ENCODE measurements around the gene CBLN1. TPM values are rescaled to one million over a fixed set of nuclear protein-coding genes. Genes with fewer than 3 reads are reported as not detected.

Gene CBLN1
- total RNA-seq, 4 donors from 2014 or later = 0.32 TPM; not detected in 3

DNA sequence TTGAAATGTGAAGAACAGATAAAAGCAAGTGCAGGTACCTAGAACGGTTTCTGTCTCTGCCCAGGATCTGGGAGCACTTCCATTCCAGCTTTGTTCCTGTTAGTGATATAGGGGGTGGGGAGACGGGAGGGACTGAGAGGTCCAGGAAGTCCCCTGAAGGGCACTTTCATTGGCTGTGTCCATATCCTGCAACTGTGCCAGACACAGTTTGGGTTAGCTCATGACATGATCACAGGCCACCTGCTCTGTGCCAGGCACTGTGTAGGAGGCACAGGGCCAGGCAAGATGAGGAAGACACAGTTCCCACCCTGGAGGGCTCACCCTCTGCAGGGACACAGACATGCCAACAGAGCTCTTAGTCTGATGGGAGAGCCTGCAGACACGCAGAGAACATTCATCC, 7.9 kb downstream of the CBLN1 start:
- Histone ChIP-seq H3K9me3 (no peaks in the 10 kb centered on the region), H3K36me3 (no peaks in the 10 kb centered on the region), H3K4me3 (no peak overlapping the region), H3K27me3 (peaks cover 72% of the 10 kb centered on the region), H3K27ac (no peak overlapping the region), H3K4me1 (peaks cover 0 to 10% (median 0%) of the 10 kb centered on the region in 4 donors)
- in situ Hi-C loops (cut with MboI; ENCODE audit: low pct_ligation_motif_present in 1 of 4, low pct_unique_long_range_greater_than_20kb in 1 of 4, low sequenced_read_pairs in 3 of 4) (no loop called here), intact Hi-C loops (cut with DNase I; ENCODE audit: low total_unique reads) (no loop called here)
- DNase-seq = no peak
- TF ChIP-seq POLR2A (IDR thresholded peaks at IDR 0.05) (no peak), POLR2AphosphoS5 (IDR thresholded peaks at IDR 0.05) (no peak), EP300 (IDR thresholded peaks at IDR 0.05; ENCODE audit: low read depth) (no peak)
- TF ChIP-seq, protein P1, sequence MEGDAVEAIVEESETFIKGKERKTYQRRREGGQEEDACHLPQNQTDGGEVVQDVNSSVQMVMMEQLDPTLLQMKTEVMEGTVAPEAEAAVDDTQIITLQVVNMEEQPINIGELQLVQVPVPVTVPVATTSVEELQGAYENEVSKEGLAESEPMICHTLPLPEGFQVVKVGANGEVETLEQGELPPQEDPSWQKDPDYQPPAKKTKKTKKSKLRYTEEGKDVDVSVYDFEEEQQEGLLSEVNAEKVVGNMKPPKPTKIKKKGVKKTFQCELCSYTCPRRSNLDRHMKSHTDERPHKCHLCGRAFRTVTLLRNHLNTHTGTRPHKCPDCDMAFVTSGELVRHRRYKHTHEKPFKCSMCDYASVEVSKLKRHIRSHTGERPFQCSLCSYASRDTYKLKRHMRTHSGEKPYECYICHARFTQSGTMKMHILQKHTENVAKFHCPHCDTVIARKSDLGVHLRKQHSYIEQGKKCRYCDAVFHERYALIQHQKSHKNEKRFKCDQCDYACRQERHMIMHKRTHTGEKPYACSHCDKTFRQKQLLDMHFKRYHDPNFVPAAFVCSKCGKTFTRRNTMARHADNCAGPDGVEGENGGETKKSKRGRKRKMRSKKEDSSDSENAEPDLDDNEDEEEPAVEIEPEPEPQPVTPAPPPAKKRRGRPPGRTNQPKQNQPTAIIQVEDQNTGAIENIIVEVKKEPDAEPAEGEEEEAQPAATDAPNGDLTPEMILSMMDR (IDR thresholded peaks at IDR 0.05) = no peak
- WGBS, 2 donors (ENCODE audit: low coverage in 1 of 2) = 30% methylated on average over 3 of the region's 3 CpGs; no CpG with 5 or more reads in 1 of the 2 donors

DNA sequence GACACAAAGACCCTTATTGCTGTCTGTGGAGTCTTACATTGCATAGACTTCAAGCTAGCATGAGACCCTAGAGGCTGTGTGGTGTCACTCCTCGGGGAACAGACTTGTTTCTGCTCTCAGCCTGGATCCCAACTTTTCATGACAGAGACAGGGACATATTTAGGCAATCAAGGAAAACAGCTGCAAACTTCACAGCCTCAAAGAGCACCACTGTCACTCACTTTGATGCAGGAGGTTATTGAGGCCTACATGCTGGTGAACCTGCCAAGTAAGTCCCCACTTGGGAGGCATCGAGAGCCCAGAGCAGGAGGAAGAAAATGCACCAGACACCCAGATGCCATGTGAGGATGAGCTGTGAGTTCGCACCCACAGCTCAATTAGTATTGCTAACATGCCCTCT, 10.3 kb downstream of the CBLN1 start:
- Histone ChIP-seq H3K27me3 (peaks cover 47% of the 10 kb centered on the region), H3K4me1 (no peaks in the 10 kb centered on the region), H3K27ac (no peak overlapping the region), H3K4me3 (no peak overlapping the region), H3K9me3 (no peaks in the 10 kb centered on the region), H3K36me3 (no peaks in the 10 kb centered on the region)
- no peak for TF ChIP-seq POLR2AphosphoS5 (IDR thresholded peaks at IDR 0.05)
- TF ChIP-seq POLR2A (IDR thresholded peaks at IDR 0.05) = no peak
- no peak for TF ChIP-seq EP300 (IDR thresholded peaks at IDR 0.05; ENCODE audit: low read depth)
- TF ChIP-seq, protein P1 (IDR thresholded peaks at IDR 0.05) = no peak
- 47 to 71% methylated on average over 1 to 3 of the region's 3 CpGs for WGBS, 2 donors (ENCODE audit: low coverage in 1 of 2)
- in situ Hi-C loops (cut with MboI; ENCODE audit: low pct_ligation_motif_present in 1 of 4, low pct_unique_long_range_greater_than_20kb in 1 of 4, low sequenced_read_pairs in 3 of 4) (no loop called here), intact Hi-C loops (cut with DNase I; ENCODE audit: low total_unique reads) (no loop called here)
- no peak for DNase-seq

DNA sequence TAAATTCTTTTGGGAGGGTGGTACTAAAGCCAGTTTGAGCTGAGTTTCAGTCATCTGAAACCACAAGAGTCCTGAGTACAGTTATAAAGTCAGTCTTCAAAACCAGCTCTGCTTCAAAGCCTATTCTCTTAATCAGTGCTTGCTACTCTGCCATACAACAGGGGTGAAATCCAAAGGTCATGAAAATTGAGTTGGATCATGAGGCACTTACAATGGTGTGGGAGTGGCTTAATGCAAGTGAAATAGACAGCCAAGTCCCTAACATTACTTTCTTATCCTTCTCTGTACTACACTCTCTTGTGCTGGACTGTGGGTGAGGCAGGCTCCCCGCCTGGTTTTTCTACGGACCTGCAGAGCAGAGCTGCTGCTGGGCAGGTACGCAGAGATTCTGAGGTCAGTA, 12.4 kb downstream of the CBLN1 start:
- WGBS, 2 donors (ENCODE audit: low coverage in 1 of 2) = 20 to 69% methylated on average over 2 to 3 of the region's 3 CpGs

DNA sequence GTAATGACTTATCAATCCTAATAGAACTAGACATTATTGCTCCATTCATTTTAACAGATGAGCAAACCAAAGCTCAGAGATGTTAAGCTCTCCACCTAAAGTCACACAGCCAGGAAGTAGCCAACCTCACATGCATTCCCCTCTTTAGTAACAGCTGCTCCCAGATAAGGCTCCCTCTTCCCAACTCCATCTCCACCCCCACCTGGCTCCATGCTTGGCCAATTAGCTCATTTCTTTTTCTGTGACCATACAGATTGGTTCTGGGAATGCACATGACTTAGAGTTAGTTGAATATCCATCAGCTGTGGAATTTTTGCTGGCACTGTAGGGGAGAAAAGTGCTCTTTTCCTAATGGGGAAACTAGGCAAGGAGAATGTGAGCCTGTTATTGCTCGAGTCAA, 13.0 kb downstream of the CBLN1 start:
- TF ChIP-seq POLR2AphosphoS5 (IDR thresholded peaks at IDR 0.05) (no peak), EP300 (IDR thresholded peaks at IDR 0.05; ENCODE audit: low read depth) (no peak), POLR2A (IDR thresholded peaks at IDR 0.05) (no peak)
- TF ChIP-seq, protein P1 (IDR thresholded peaks at IDR 0.05) = no peak
- H3K9me3 ChIP-seq = no peaks in the 10 kb centered on the region
- no peak overlapping the region for H3K4me3 ChIP-seq
- in situ Hi-C loops (cut with MboI; ENCODE audit: low pct_ligation_motif_present in 1 of 4, low pct_unique_long_range_greater_than_20kb in 1 of 4, low sequenced_read_pairs in 3 of 4) = no loop called here
- peaks cover 21% of the 10 kb centered on the region for H3K27me3 ChIP-seq
- intact Hi-C loops (cut with DNase I; ENCODE audit: low total_unique reads) = no loop called here
- H3K27ac ChIP-seq = no peak overlapping the region
- no peaks in the 10 kb centered on the region for H3K36me3 ChIP-seq
- H3K4me1 ChIP-seq = no peaks in the 10 kb centered on the region
- DNase-seq = no peak
- WGBS, 2 donors (ENCODE audit: low coverage in 1 of 2) = 77% methylated on average over 1 of the region's 1 CpG; no CpG with 5 or more reads in 1 of the 2 donors

More for the DNA sequence above, 12.4 kb downstream of the CBLN1 start:
- H3K9me3 ChIP-seq = no peaks in the 10 kb centered on the region
- H3K4me3 ChIP-seq = no peak overlapping the region
- DNase-seq = no peak
- H3K27me3 ChIP-seq = peaks cover 26% of the 10 kb centered on the region
- no peaks in the 10 kb centered on the region for H3K36me3 ChIP-seq
- TF ChIP-seq, protein P1 (IDR thresholded peaks at IDR 0.05) = no peak
- TF ChIP-seq POLR2A (IDR thresholded peaks at IDR 0.05) (no peak), POLR2AphosphoS5 (IDR thresholded peaks at IDR 0.05) (no peak), EP300 (IDR thresholded peaks at IDR 0.05; ENCODE audit: low read depth) (no peak)
- no peaks in the 10 kb centered on the region for H3K4me1 ChIP-seq
- no peak overlapping the region for H3K27ac ChIP-seq
- in situ Hi-C loops (cut with MboI; ENCODE audit: low pct_ligation_motif_present in 1 of 4, low pct_unique_long_range_greater_than_20kb in 1 of 4, low sequenced_read_pairs in 3 of 4) (no loop called here), intact Hi-C loops (cut with DNase I; ENCODE audit: low total_unique reads) (no loop called here)

All from transverse colon (tissue), 4 donors.